ENCODE results near the gene PEMT. TPM values are rescaled to one million over a fixed set of nuclear protein-coding genes. Genes with fewer than 3 reads are reported as not detected.

The PEMT gene
- total RNA-seq, 1 experiment from 2014 or later: 79.9 TPM

GRCh38 chr17:17515934-17516930 is 75.3 kb downstream of the PEMT start:
- DNase-seq (ENCODE audit: low read depth): peak; percentile 18

GRCh38 chr17:17514993-17515933 is 76.2 kb downstream of the PEMT start:
- no peak for DNase-seq (ENCODE audit: low read depth)

GRCh38 chr17:17514361-17514992 is 77.0 kb downstream of the PEMT start:
- no peak for DNase-seq (ENCODE audit: low read depth)

GRCh38 chr17:17513626-17514025 is 77.9 kb downstream of the PEMT start:
- DNase-seq (ENCODE audit: low read depth): no peak

DNA sequence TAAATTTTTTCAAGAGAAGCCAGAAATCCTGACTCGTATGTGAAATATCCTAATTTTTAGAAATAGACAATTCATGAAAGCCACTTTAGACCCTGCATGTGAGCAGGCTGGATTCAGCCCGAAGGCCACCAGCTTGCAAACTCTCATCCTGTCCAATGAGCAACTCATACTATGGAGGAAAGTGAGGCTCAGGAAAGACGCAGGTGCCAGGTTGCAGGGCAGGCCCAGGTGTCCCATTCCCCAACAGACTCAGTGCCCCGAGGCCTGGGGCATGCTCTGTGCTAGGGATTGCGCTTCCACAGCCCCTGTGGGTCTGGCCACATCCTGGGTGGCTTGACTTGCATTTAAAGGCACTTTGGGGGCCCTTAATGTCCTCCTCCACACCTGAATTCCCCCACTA is 78.6 kb downstream of the PEMT start:
- no peak for DNase-seq (ENCODE audit: low read depth)

GRCh38 chr17:17511881-17512858 is 79.3 kb downstream of the PEMT start:
- peak; percentile 95 for DNase-seq (ENCODE audit: low read depth)

- no peak for DNase-seq (ENCODE audit: low read depth)
These were observed 80.2 kb downstream of the PEMT start for GRCh38 chr17:17511293-17511741.

GRCh38 chr17:17510456-17511292 is 80.8 kb downstream of the PEMT start:
- DNase-seq (ENCODE audit: low read depth): peak; percentile 40

DNA sequence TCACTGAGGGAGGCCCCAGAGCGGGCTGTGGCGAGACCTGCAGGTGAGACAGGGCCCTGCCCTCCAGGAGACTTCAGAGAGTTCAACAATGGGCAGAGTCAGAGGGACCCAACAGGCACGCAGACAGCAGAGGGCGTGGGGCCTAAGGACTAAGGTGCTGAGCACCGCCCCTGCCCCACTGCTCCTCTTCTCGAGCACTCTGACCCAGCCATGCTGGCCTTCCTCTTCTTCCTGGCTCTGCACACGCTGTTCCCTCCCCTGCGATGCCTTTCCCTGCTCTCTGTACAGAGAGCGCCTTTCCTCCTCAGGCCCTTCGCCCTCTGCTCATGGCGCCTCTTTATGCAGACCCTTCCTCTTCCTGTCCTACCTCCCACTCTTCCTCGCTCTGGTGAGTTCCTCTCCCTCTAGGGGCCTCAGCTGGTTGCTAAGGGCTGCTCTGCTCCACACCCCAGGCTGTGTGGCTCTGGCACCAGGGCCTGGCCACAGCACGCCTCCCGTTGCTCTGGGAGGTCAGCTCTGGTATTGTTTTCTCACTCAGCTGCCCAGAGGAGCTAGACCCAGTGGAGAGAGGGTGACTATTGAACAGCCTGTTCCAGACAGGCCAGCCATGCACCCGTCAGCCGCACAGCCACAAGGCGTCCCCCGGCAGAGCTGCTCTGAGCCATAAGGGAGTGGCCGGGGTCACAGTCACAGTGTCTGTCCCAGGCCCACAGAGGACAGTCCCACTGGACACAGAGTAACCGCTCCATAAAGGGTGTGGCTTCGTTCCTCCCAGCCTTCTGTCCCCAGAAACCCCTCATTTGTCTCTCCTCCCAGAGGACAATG is 81.7 kb downstream of the PEMT start:
- no peak for DNase-seq (ENCODE audit: low read depth)

- DNase-seq (ENCODE audit: low read depth): no peak
These were observed 82.6 kb downstream of the PEMT start for GRCh38 chr17:17508646-17509591.

- no peak for DNase-seq (ENCODE audit: low read depth)
These were observed 83.4 kb downstream of the PEMT start for GRCh38 chr17:17508019-17508535.

DNA sequence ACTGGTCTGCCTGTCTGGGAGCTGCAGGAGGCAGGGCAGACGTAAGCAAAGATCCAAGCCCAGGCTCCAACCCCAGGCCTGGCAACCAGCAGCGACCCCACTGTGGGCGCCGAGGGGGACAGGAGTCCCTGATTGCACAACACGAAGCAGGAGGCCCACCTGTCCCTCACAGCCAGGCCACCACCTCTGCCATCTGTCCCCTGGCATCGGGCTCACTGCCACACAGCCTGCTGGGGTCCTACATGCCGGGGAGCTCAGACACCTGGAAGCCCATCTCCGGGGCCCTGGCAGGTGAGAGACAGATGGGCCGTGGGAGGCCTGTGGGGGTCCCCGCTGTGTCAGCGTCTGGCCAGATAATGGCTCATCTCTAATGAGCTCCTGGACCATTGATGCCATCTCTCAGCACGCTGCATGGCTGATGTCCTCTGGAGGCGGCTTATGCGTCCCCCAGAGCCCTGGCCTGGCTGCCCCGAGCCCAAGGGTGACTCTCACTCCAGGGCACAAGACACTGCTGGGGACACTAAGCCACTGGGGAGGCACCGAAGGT is 84.0 kb downstream of the PEMT start:
- DNase-seq (ENCODE audit: low read depth): no peak

DNA sequence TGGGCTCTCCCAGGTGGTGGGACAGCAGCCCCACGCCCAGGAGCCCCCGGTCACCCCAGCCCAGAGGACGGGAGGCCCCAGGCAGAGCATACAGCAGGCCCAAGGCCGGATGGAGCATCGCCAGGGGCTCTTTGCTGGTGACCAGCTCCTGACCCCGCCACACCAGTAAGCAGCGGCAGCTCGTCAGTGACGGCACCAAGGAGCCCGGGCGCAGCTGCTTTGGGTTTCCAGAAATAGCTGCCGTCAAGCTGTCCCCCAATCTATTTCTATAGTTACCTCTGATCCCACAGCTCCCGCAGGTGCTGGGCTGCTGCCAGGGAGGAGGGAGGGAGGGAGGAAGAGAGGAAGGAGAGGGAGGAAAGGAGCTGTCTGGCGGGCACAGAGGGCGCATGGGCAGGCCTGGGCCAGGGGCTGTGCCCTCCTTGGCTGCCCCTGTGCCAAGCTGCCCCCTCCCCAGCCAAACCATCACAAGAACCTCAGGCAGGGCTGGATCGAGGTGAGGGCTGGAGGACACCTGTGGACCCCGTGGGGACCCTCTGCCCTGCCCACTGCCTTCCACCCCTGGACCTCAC is 84.5 kb downstream of the PEMT start:
- no peak for DNase-seq (ENCODE audit: low read depth)

GRCh38 chr17:17506181-17506741 is 85.2 kb downstream of the PEMT start:
- no peak for DNase-seq (ENCODE audit: low read depth)

- no peak for DNase-seq (ENCODE audit: low read depth)
These were observed 85.8 kb downstream of the PEMT start for GRCh38 chr17:17505610-17506171.

- DNase-seq (ENCODE audit: low read depth): no peak
These were observed 86.4 kb downstream of the PEMT start for GRCh38 chr17:17505151-17505550.
